Epidermal melanocyte (primary cell): ENCODE measurements around the gene WDR89.
"Not testable (repeated sequence)": the region's sequence is repeated elsewhere in the genome, so short reads cannot be mapped to it uniquely, and the experiment has no call there.

Source experiments
- DNase-seq: peaks from one replicate; pipeline ENCODE4 v3.0.0; 2011; ENCODE audit warnings: low spot score; ENCODE audit not compliant: insufficient read length

WDR89 gene, protein sequence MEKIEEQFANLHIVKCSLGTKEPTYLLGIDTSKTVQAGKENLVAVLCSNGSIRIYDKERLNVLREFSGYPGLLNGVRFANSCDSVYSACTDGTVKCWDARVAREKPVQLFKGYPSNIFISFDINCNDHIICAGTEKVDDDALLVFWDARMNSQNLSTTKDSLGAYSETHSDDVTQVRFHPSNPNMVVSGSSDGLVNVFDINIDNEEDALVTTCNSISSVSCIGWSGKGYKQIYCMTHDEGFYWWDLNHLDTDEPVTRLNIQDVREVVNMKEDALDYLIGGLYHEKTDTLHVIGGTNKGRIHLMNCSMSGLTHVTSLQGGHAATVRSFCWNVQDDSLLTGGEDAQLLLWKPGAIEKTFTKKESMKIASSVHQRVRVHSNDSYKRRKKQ

DNA sequence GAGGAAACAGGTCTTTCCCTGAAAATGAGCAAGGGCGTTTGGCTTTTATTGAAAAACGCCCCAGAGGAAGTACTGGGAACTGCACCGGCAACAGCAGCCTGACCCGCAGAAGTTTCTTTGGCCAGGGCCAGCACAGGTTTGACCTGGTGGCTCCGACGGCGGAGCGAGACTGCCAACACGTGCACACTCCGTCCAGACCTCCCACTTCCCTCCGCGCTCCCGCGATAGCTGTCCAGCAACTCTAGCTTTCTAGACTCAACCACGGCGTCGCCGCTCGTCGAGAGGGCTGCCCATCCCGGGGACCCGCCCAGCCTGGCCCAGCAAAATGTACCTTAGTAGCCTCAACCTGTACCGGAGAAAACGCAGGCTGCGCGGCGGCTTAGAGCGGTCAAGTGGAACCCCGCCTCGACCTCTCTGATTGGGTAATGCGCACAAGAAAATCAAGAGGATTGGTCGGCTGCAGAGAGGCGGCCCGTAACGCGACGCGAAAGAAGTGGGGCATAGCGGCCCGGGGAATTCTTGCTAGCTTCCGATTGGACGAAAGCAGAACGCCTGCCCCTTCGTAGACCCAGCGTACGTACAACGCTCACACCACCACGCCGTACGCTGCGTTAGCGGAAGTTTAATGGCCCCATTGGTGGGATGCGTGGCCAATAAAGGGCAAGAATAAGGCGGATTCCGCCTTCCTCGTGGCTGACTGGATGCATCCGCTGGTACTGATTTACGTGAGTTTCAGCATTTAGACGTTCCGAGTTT, at the start of gene WDR89:
Gene WDR89 (minus strand): TSS at position 399 of the 756 bp plus-strand sequence. CDS start 41,929 bp downstream, outside the sequence.
- DNase-seq, result peak; percentile 95

DNA sequence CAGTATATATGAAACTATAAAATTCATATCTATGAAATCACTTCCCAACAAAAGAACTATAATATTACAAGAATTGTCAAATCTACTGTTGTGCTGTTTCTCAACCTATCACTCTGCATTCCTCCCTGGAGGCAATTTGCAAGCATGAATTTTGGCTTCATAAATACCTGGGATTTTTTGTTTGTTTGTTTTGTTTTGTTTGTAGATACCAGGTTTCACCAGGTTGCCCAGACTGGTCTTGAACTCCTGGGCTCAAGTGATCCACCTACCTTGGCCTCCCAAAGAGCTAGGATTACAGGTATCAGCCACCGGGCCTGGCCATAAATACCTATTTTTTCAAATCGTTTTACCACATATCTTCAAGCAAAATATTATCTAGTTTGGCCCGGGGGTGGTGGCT, 47.5 kb upstream of the WDR89 start:
- DNase-seq, result no peak

DNA sequence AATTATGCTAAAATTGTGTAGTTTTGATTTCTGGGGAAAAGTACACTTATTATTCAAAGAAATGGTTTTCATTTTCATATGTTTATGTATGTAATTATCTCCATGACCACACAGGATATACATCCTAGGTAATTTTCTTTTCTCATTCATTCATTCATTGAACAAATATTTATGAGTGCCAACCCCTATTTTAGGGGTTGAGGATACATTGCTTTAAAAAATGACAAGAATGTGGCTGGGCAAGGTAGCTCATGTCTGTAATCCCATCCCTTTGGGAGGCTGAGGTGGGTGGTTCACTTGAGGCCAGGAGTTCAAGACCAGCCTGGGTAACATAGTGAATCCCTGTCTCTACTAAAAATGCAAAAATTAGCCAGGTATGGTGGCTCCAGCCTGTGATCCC, 45.3 kb upstream of the WDR89 start:
- DNase-seq, result no peak

DNA sequence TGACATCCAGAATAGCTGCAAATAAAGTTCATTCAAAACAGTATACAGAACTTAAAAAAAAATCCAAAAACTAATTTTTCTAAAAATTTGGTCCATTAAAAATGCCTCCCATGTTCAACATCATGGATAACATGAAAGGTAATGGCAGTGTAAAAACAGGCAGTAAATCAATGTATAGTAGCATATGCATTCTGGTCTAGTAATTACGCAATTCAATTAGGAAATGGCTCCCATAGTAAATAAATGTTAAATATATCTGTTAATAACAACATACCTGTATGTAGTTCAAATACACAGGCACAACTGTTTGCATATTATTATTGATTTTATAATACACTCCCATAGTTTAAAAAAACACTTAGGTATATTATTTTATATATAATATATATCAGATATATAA, 43.7 kb upstream of the WDR89 start:
- no peak for DNase-seq

DNA sequence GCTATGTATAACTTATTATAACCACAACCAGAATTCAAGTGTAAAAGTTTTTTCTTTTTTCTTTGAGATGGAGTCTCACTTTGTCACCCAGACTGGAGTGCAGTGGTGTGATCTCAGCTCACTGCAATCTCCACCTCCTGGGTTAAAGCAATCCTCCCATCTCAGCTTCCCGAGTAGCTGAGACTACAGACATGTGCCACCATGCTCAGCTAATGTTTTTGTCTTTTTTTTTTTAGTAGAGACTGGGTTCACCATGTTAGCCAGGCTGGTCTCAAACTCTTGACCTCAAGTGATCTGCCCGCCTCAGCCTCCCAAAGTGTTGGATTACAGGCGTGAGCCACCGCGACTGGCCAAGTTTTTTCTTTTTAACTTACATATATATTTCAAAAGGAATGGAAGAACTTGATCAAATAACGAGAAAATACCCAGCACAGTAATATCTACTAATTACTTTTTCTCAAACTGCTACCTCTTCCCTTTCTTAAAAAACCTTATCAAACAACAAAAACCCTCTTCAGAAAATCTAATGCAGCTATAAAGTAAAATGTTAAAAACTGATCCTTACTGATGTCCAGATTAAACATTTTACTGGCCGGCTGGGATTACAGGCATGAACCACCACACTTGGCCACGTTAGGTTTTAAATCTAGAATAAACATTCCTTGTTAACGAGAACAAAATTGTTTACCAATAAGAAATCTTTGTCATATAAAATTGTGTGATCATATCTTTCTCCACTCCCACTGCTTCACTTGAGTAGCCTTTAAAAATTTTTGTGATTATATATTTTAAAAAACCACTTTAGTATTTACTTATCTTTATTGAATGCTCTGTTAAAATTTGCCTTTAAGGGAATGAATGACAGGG, 41.3 kb upstream of the WDR89 start:
- no peak for DNase-seq

DNA sequence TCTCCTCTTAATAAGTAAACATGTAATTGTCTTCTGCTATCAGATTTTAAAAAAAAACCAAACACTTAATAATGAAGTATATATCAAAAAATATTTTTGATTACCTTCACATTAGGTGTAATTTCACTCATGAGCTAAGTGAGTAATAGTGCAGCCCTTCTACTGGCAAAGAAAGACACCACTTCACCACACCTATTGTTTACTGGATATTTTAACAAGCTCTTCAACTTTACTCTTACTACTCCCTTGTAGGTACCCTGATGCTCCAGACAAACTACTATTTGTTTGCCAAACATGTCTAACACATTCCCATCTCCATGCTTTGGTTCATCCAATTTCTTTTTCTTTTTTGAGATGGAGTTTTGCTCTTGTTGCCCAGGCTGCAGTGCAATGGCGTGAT, 36.9 kb upstream of the WDR89 start:
- DNase-seq, result no peak

DNA sequence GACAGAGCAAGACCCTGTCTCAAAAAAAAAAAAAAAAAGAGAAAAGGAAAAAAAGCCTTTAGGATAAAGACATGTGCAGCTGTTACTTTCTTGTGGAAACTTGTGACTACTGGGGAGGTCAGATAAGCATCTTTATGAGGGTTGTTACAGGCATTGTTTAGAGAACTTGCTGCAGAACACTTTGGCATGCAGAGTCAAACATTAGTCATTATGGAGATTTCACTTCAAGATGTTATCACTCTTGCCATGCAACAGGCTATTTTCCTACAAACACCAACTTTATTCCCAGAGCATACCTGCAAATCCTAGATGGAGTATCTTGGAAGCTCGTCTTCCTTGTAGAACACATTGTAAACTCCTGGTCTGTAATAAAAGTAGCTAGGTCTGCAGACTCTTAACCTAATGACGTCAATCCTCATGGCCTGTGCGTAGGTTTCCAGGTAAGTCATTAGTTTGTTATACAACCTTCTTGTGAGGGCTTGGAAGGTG, 36.3 kb upstream of the WDR89 start:
- no peak for DNase-seq

DNA sequence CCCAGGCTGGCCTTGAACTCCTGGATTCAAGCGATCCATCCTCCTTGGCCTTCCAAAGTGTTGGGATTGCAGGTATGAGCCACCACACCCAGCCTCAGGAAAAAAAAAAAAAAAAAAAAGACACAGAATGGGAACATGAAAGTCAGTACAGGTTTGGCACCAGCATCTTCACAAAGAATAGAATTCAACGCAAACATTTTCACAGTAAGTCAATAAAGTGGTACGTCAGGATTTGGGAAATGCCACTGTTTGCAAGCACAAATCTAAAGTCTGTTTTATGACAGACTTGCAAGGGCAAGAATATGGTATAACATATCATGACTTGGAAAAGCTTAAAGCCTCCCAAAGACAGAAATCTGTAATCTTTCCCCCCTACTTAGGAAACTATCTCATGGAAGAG, 34.9 kb upstream of the WDR89 start:
- DNase-seq, result no peak

DNA sequence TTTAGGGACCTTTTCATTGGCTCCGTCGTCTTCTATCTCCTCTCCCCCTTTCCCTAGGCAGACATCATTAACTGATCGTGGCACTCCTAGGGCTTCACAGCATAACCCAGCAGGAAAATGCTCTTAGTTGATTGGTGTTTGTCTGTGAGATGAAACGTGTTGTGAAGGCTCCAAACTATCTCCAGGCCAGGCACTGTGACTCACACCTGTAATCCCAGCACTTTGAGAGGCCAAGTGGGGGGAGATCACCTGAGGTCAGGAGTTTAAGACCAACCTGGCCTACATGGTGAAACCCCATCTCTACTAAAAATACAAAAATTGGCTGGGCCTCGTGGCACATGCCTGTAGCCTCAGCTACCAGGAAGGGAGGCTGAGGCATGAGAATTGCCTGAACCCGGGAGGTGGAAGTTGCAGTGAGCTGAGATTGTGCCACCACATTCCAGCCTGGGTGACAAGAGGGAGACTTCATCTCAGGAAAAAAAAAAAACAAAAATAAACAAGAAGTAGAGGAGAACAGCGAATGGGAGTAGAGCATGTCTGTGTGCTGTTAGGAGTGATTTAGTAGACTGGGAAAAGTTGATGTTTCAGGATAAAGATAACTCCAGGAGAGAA, 32.3 kb upstream of the WDR89 start:
- no peak for DNase-seq

DNA sequence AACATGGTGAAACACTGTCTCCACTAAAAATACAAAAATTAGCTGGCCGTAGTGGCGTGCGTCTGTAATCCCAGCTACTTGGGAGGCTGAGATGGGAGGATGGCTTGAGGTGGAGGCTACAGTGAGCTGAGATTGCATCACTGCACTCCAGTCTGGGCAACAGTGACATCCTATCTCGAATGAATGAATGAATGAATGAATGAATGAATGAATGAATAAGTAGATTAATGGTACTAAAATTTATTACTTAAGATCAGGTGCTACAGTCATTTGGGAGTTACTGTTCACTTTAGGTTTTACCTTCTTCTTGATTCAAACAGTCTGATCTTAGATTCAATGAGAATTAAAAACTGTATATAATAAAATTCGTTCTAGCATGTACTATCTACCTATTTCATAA, 31.6 kb upstream of the WDR89 start:
- no peak for DNase-seq

DNA sequence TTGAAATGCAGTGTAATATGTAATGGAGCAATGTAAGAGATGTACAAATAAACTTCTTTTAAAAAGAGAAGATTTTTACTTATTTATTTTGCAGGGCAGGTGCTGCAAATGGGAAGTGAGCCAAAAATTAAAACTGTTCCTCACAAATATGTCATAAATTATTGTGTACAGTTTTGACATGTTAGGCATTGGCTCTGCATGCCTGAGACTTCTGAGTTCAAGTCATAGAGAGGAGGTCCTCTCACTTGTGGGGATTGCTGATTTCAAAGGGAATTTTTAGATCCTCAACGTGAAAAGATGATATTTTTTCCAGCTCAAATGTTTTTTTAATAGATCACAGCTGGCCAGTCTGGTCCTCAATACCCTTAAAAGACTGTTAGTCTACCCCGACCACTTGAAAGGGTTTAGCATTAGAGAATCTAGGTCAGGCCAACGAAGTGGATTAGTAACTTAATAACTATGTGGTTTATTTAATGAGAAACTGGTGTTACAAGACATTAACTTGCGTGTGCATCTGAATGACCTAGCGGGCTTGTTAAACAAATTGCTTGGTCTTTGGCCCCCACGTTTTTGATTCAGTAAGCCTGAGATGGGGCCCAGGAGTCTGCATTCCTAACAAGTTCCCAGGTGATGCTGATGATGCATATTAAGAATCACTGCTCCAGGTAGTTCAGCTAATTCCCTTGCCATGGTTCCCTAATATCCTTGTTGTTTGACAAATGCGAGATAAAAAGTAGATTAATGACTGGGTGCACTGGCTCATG, 30.9 kb upstream of the WDR89 start:
- DNase-seq, result no peak

DNA sequence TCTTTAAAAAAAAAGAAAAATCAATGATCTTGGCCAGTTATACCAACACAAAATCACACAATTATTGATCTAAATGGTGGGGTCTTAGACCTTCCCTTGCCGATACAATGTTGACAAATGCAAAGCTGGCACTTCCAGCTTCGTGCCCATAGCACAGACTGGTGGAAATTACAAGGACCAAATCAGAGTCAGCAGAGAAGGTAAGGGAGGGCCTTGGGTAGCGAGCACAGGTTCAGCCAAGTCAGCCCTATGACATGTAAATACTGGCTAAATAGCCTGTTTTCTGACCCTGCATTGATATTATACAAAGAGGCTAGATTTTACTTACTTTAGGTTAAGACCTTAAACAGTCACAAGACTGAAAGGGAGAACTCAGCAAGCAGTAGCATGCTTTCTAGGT, 30.3 kb upstream of the WDR89 start:
- no peak for DNase-seq

DNA sequence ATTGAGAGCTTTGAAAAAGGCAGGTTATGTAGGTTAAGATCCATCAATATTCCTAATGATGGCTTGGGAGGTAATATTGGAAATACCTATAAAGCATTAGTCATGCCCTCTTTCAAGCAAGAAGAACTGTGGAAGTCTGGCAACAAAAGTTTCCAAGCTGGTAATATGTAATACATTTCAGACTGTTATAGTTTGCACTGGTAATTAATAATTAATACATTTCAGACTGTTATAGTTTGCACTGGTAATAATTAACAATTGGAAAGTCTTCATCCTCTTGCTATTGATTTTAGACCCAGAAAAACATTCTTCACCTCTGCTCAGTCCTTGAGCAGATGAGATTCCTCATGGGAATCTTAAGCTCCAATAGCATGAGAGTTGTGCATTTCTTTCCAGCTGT, 29.0 kb upstream of the WDR89 start:
- no peak for DNase-seq

DNA sequence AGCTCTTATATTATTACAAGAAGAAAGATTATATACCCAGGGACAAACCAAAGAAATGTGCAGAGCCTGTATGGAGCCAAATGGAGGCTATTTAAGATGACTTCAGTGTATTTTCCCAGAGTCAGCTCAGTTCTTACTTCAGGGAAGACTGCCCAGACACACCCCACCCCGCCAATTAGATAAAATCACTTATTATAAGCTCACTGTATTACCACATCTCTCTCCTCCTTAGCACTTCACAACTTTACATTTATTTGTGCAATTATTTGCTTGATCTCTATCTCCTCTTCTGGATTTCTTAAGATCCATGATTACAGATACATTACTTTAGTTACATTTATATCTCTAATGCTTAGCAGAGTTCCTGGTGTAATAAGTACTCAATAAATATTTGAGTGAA, 24.7 kb upstream of the WDR89 start:
- DNase-seq, result no peak

DNA sequence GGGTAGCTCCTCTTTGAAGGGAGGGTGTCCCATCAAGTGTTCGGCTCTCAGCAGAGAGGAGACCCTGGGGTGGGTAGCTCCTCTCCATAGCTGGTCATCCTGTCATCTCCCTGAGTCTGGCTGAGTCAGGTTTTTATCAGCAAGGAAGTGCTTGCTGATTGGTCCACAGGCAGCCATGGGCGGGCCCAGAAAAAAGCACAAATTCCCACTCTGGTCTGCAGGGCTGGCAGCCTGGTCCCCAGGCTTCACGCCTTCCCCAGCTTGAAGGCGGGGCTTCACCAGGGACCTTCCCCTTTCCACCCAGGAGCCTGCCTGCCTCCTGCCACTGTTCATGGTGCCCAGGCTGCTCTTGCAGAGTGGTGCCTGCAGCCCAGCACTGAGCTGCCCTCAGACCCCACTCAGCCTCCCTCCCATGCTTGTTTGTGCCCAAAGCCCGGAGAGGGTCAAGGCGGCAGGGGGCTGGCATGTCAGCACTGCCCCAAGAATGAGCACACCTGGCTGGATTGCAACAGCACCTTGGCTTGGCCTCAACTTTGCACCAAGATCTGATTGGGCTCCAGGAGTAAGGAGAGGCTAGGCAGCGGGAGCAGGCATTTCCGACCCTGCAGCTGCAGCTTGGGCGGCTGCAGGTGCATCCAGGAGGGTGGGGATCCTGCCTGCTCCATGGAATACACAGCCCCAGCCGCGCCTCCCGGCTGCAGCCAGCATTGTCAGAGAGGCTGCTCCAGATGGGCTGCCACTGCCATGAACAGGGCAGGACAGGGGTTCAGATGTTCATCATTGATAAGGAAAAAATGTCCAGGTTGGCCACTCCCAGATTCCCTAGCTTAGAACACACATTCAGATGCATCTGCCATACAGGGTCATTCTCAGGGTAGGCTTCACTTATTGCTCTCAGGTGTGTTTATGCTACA, 22.0 kb upstream of the WDR89 start:
- no peak for DNase-seq

DNA sequence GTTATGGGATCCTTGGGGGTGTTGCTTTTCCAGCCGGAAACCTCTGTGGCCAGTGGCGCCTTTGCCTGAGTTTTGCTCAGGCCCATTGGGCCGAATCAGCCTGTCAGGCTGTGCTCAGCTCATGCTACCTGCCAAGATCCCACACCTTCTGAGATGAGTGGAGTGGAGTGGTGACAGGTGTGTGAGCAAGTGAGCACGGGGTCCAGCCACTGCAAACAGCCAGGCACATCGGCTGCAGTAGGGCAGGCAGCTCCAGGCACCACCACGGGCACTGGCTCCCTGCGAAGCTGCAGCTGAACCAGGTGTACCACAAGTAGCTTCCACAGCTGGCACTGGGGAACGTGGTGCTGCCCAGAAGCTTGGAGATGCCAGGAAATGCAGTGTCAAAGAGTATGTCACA, 21.1 kb upstream of the WDR89 start:
- no peak for DNase-seq

DNA sequence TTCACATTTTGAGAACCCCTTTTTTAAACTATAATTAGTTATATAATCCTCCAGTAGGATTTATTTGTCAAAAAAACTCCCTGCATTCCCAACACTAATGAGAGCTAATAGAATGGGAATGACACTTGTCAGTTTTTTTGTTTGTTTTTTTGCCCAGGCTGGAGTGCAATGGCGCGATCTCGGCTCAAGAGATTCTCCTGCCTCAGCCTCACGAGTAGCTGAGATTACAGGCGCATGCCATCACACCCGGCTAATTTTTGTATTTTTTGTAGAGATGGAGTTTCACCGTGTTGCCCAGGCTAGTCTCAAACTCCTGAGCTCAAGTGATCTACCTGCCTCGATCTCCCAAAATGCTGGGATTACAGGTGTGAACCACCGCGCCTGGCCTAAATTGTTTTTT, 20.2 kb upstream of the WDR89 start:
- DNase-seq, result not testable (repeated sequence)

DNA sequence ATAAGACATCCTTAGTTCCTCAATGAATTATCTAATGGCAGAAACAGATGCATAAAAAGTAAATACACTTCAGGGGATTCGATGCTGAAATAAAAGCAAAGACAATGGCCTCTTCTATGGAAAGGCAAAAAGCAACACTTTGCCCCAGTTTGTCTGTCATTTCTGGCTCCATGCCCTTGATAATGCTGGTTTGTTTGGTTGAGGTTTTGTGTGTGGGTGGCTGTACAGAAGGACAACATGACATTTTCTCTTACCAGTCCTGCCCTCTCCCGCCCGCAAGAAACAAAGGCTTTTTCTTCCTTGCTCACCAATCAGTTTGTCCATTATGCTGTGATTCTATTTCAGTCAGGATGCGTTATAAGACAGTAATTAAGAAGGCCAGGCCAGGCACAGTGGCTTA, 18.1 kb upstream of the WDR89 start:
- peak; percentile 18 for DNase-seq

DNA sequence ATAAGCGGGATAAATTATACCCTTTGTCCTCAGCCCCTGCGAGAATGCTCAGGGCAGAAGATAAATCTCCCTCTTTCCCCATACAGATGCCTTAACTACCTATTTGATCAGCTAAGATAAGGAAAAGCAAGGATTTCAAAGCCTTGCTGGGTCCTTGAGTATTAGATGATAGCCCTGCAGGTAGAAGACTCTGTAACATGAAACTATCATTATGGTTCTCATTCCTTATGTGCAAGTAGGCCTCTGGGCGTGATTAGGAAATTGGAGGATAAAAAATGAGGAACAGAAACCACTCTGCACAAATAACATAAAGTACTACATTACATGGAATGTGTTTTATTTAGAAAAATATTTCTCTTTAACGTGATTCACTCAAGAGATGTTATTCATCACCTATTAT, 14.5 kb upstream of the WDR89 start:
- no peak for DNase-seq

DNA sequence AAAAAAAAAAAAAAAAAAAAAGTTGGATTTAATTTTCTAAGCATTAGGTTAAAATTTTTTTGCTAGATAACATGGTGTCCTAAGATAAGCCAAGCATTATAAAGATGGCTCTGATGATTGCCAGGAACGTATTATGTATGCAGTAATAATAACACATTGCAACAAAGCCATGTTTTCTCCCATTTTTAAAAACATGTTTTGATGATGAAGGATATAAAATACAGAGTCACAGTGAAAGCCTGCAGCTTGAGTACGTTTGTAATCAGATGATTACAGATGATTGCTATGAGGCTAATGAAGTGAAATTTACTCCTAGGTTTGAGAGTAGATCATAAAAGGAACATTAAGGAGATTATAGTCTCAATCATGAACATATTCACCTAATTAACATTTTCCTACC, 13.3 kb upstream of the WDR89 start:
- DNase-seq, result no peak
